ENCODE results near the gene ELP5.

DNA sequence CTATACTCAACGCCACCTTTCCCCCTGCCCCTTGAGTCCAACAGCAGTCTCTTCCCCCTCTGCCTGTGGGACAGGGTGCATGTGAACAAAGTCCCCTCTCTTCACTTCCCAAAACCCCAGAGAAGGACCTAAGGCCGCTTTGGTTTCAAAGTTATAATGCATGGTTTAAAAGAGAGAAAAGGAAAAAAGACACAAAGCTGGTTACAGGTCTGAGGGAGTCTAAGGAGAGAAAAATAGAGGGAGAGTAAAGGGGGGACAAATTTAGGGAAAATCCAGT is 8.6 kb upstream of the ELP5 start:
- TF ChIP-seq CTCF (conservative IDR thresholded peaks at IDR 0.05; ENCODE audit: low read length) (no peak), EZH2phosphoT487 (IDR thresholded peaks at IDR 0.05; ENCODE audit: borderline replicate concordance, low read depth, low read length) (no peak)

All from OCI-LY7 (cell line).